ENCODE results near the gene MBTPS1. TPM values are rescaled to one million over a fixed set of nuclear protein-coding genes. Genes with fewer than 3 reads are reported as not detected.
"Not testable (repeated sequence)": the region's sequence is repeated elsewhere in the genome, so short reads cannot be mapped to it uniquely, and the experiment has no call there.

MBTPS1 gene
- total RNA-seq, 2 donors from 2014 or later = 69.6 to 80.7 TPM

GRCh38 chr16:84121007-84121406 is 4.3 kb upstream of the MBTPS1 start:
- intact Hi-C loops (cut with DNase I) = no loop called here
- TF ChIP-seq, protein P1, sequence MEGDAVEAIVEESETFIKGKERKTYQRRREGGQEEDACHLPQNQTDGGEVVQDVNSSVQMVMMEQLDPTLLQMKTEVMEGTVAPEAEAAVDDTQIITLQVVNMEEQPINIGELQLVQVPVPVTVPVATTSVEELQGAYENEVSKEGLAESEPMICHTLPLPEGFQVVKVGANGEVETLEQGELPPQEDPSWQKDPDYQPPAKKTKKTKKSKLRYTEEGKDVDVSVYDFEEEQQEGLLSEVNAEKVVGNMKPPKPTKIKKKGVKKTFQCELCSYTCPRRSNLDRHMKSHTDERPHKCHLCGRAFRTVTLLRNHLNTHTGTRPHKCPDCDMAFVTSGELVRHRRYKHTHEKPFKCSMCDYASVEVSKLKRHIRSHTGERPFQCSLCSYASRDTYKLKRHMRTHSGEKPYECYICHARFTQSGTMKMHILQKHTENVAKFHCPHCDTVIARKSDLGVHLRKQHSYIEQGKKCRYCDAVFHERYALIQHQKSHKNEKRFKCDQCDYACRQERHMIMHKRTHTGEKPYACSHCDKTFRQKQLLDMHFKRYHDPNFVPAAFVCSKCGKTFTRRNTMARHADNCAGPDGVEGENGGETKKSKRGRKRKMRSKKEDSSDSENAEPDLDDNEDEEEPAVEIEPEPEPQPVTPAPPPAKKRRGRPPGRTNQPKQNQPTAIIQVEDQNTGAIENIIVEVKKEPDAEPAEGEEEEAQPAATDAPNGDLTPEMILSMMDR (IDR thresholded peaks at IDR 0.05) = no peak
- no peaks in the 10 kb centered on the region for H3K9me3 ChIP-seq
- H3K27me3 ChIP-seq = no peaks in the 10 kb centered on the region
- H3K4me3 ChIP-seq = no peak overlapping the region
- H3K27ac ChIP-seq = no peak overlapping the region
- no peaks in the 10 kb centered on the region for H3K4me1 ChIP-seq
- DNase-seq = no peak
- H3K9ac ChIP-seq (ENCODE audit: low read depth in 2 of 2, low read length in 2 of 2) = no peak overlapping the region
- no peaks in the 10 kb centered on the region for H3K36me3 ChIP-seq

GRCh38 chr16:84120023-84120422 is 3.3 kb upstream of the MBTPS1 start:
- H3K4me3 ChIP-seq = no peak overlapping the region
- intact Hi-C loops (cut with DNase I) = no loop called here
- no peak overlapping the region for H3K27ac ChIP-seq
- no peaks in the 10 kb centered on the region for H3K4me1 ChIP-seq
- H3K9ac ChIP-seq (ENCODE audit: low read depth in 2 of 2, low read length in 2 of 2) = no peak overlapping the region
- H3K36me3 ChIP-seq = no peaks in the 10 kb centered on the region
- H3K9me3 ChIP-seq = no peaks in the 10 kb centered on the region
- DNase-seq = no peak
- TF ChIP-seq, protein P1 (IDR thresholded peaks at IDR 0.05) = no peak
- no peaks in the 10 kb centered on the region for H3K27me3 ChIP-seq

- Histone ChIP-seq H3K36me3 (no peaks in the 10 kb centered on the region), H3K27me3 (no peaks in the 10 kb centered on the region), H3K9me3 (no peaks in the 10 kb centered on the region), H3K4me1 (no peaks in the 10 kb centered on the region), H3K27ac (no peak overlapping the region), H3K4me3 (no peak overlapping the region), H3K9ac (ENCODE audit: low read depth in 2 of 2, low read length in 2 of 2) (no peak overlapping the region)
- TF ChIP-seq, protein P1 (IDR thresholded peaks at IDR 0.05) = no peak
- DNase-seq = no peak
- intact Hi-C loops (cut with DNase I) = no loop called here
Measured at GRCh38 chr16:84119368-84119767, 2.6 kb upstream of the MBTPS1 start.

DNA sequence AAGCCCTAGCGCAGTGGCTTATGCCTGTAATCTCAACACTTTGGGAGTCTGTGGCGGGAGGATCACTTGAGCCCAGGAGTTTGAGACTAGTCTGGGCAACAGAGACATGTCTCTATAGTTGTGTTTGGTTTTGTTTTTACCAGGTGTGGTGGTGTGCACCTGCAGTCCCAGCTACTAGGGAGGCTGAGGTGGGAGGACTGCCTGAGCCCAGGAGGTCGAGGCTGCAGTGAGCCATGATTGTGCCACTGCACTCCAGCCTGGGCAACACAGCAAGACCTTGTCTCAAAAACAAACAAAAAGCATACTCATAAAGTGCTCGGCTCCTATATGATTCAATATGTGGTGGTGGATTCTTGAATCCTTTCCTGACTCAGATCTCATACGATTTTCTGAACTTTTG is 1.6 kb upstream of the MBTPS1 start:
- intact Hi-C loops (cut with DNase I); H3K4me3 ChIP-seq: not testable (repeated sequence)

DNA sequence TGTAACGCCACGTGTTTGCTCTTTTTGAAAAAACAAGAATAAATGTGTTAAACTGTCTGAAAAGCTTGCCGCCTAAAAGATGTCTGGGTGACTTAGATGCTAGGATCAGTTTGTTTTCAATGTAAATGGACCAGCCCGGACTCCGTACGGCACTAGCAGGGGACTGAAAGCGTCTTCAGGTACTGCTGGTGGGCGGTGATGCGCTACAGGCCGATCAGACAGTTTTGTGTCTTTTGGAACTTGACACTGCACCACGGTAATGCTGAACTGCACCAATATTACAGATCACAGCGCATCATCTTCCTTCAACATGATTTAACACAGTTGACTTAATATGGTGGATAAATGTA is 727 bp upstream of the MBTPS1 start:
- intact Hi-C loops (cut with DNase I) = no loop called here
- Histone ChIP-seq H3K27ac (peak overlapping the region; percentile 94), H3K4me3 (peak overlapping the region; percentile 89), H3K9me3 (no peaks in the 10 kb centered on the region), H3K36me3 (no peaks in the 10 kb centered on the region), H3K4me1 (no peaks in the 10 kb centered on the region), H3K9ac (ENCODE audit: low read depth in 2 of 2, low read length in 2 of 2) (peak overlapping the region; percentile 87 to 96), H3K27me3 (no peaks in the 10 kb centered on the region)
- TF ChIP-seq, protein P1 (IDR thresholded peaks at IDR 0.05) = no peak
- no peak for DNase-seq

More for the DNA sequence above, 1.6 kb upstream of the MBTPS1 start:
- H3K27ac ChIP-seq; H3K9me3 ChIP-seq; H3K9ac ChIP-seq (ENCODE audit: low read depth in 2 of 2, low read length in 2 of 2); H3K36me3 ChIP-seq; H3K27me3 ChIP-seq; H3K4me1 ChIP-seq; DNase-seq: not testable (repeated sequence)

GRCh38 chr16:84115919-84116719 is 623 bp downstream of the MBTPS1 start:
- DNase-seq = peak; percentile 67
- no peaks in the 10 kb centered on the region for H3K36me3 ChIP-seq
- H3K27ac ChIP-seq = peak overlapping the region; percentile 94
- no peaks in the 10 kb centered on the region for H3K9me3 ChIP-seq
- TF ChIP-seq, protein P1 (IDR thresholded peaks at IDR 0.05) = peak; percentile 27
- H3K4me1 ChIP-seq = no peaks in the 10 kb centered on the region
- H3K9ac ChIP-seq (ENCODE audit: low read depth in 2 of 2, low read length in 2 of 2) = peak overlapping the region; percentile 70 to 96
- no peaks in the 10 kb centered on the region for H3K27me3 ChIP-seq
- peak overlapping the region; percentile 89 for H3K4me3 ChIP-seq
- intact Hi-C loops (cut with DNase I) = no loop called here

- H3K9me3 ChIP-seq; H3K27me3 ChIP-seq; H3K4me1 ChIP-seq; H3K9ac ChIP-seq (ENCODE audit: low read depth in 2 of 2, low read length in 2 of 2); H3K4me3 ChIP-seq; DNase-seq; H3K27ac ChIP-seq; H3K36me3 ChIP-seq; intact Hi-C loops (cut with DNase I): not testable (repeated sequence)
Measured at GRCh38 chr16:84111949-84112348, 4.8 kb downstream of the MBTPS1 start.

All from colonic mucosa (tissue), 4 donors.